GM18517 (cell line): ENCODE results near the gene ZNF628.
A peak's percentile ranks its signal among the peaks of the same experiment; 100 is the strongest.
"Not testable (repeated sequence)": the region's sequence is repeated elsewhere in the genome, so short reads cannot be mapped to it uniquely, and the experiment has no call there.

Source experiments
- ATAC-seq: cut with Tn5 transposase; IDR thresholded peaks from one replicate; pipeline ENCODE4 v1.9.1; 2021; ENCODE audit warnings: mild to moderate bottlenecking, moderate library complexity; ENCODE audit not compliant: unreplicated experiment

ZNF628 gene

GRCh38 chr19:55495646-55496349 lies 19.4 kb downstream of the ZNF628 start:
- ATAC-seq, result no peak

GRCh38 chr19:55496820-55497219 lies 20.4 kb downstream of the ZNF628 start:
- not testable (repeated sequence) for ATAC-seq

GRCh38 chr19:55497763-55498162 lies 21.3 kb downstream of the ZNF628 start:
- ATAC-seq, result no peak

- no peak for ATAC-seq
Observed at GRCh38 chr19:55498246-55498840, 21.9 kb downstream of the ZNF628 start.

GRCh38 chr19:55500368-55500952 lies 24.0 kb downstream of the ZNF628 start:
- no peak for ATAC-seq

- no peak for ATAC-seq
Observed at GRCh38 chr19:55502197-55502952, 26.0 kb downstream of the ZNF628 start.

GRCh38 chr19:55503157-55503501 lies 26.7 kb downstream of the ZNF628 start:
- ATAC-seq, result no peak

- peak; percentile 85 for ATAC-seq
Observed at GRCh38 chr19:55503502-55504251, 27.3 kb downstream of the ZNF628 start.

GRCh38 chr19:55504252-55504603 lies 27.8 kb downstream of the ZNF628 start:
- no peak for ATAC-seq

- no peak for ATAC-seq
Observed at GRCh38 chr19:55504981-55505380, 28.6 kb downstream of the ZNF628 start.

GRCh38 chr19:55508120-55508519 lies 31.7 kb downstream of the ZNF628 start:
- no peak for ATAC-seq

- peak; percentile 88 for ATAC-seq
Observed at GRCh38 chr19:55516878-55517620, 40.6 kb downstream of the ZNF628 start.

- ATAC-seq, result no peak
Observed at GRCh38 chr19:55519451-55520311, 43.3 kb downstream of the ZNF628 start.

- no peak for ATAC-seq
Observed at GRCh38 chr19:55520691-55521292, 44.4 kb downstream of the ZNF628 start.

- no peak for ATAC-seq
Observed at GRCh38 chr19:55525289-55526101, 49.1 kb downstream of the ZNF628 start.

- no peak for ATAC-seq
Observed at GRCh38 chr19:55526216-55527196, 50.1 kb downstream of the ZNF628 start.
